ENCODE measurements around the gene GFOD1.

The GFOD1 gene

GRCh38 chr6:13478525-13478966 lies 8.9 kb downstream of the GFOD1 start:
- no peak overlapping the region for H3K4me3 ChIP-seq (ENCODE audit: low read depth, low read length)
- TF ChIP-seq, protein P1, sequence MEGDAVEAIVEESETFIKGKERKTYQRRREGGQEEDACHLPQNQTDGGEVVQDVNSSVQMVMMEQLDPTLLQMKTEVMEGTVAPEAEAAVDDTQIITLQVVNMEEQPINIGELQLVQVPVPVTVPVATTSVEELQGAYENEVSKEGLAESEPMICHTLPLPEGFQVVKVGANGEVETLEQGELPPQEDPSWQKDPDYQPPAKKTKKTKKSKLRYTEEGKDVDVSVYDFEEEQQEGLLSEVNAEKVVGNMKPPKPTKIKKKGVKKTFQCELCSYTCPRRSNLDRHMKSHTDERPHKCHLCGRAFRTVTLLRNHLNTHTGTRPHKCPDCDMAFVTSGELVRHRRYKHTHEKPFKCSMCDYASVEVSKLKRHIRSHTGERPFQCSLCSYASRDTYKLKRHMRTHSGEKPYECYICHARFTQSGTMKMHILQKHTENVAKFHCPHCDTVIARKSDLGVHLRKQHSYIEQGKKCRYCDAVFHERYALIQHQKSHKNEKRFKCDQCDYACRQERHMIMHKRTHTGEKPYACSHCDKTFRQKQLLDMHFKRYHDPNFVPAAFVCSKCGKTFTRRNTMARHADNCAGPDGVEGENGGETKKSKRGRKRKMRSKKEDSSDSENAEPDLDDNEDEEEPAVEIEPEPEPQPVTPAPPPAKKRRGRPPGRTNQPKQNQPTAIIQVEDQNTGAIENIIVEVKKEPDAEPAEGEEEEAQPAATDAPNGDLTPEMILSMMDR (IDR thresholded peaks at IDR 0.05; ENCODE audit: borderline replicate concordance, insufficient read depth, low read depth, low read length) = no peak

GRCh38 chr6:13474787-13475186 lies 12.6 kb downstream of the GFOD1 start:
- TF ChIP-seq, protein P1 (IDR thresholded peaks at IDR 0.05; ENCODE audit: borderline replicate concordance, insufficient read depth, low read depth, low read length) = no peak
- H3K4me3 ChIP-seq (ENCODE audit: low read depth, low read length) = no peak overlapping the region

DNA sequence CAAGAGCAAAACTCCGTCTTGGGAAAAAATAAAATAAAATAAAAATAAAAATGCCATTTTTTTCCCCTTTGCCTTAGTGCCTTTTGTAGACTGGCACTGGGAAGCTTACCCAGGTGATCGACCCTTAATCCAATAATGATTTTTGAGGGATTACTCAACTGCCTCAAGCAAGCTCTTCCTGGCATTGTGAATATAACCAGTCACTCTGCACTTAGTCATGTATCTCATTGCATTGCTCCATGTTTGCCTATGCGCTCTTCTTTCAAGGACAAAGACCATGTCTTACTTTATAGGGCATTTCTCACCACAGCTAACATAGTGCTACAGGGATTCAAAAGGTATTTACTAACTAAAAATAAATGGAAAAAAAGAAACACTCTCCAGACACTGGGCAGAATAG lies 13.0 kb downstream of the GFOD1 start:
- no peak overlapping the region for H3K4me3 ChIP-seq (ENCODE audit: low read depth, low read length)
- TF ChIP-seq, protein P1 (IDR thresholded peaks at IDR 0.05; ENCODE audit: borderline replicate concordance, insufficient read depth, low read depth, low read length) = no peak

DNA sequence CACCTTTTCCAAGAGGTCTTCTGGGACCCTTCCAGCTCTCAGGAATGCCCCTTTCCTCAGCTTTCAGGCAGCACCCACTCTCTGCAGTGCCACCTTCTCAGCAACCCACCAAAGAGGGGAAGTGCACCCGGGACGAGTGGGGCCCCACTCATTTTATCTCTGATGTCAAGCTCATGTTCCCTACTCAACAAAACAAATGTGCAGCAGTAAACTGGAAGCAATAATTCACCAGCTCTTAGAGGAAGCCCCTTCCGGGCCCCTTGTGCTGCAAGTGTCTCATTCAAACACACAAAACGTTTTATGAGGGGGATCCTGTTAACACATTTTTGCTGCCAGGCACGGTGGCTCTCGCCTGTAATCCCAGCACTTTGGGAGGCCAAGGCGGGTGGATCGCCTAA lies 13.6 kb downstream of the GFOD1 start:
- no peak overlapping the region for H3K4me3 ChIP-seq (ENCODE audit: low read depth, low read length)
- TF ChIP-seq, protein P1 (IDR thresholded peaks at IDR 0.05; ENCODE audit: borderline replicate concordance, insufficient read depth, low read depth, low read length) = no peak

DNA sequence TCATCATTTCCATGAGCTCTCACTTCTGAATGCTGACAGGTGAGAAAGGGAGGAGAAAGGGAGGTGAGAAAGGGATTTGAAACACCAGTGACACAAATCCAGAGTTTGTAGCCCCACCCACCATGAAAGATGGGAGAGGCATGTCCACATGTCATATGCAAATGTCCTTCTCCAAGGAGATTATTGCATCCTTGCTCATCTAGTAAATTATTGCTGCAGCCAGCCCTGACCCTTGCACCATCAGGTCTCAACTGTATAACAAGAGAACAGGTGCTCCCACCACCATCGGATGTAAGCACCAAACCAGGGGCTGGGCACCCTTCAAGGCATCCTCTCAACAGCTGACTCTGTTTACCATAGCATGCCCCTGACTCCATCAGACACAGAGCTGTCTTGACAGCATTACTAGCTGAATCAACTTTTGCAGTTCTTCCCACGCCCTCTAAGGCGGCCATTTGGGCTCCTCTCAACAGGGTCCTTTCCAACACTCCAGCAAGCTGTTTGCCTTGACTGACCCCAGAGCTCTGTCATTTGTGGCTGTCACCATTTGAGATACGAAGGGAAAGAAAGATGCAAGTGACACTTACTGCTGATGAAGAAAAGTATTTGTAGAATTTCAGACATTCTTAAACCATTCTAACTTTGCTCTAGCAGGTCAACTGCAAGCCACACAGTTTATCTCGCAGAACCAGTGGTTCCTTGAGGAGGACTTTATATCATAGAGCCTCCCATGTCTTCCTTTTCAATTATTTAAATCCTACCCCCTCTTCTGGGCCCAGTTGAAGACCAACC lies 14.2 kb downstream of the GFOD1 start:
- no peak overlapping the region for H3K4me3 ChIP-seq (ENCODE audit: low read depth, low read length)
- TF ChIP-seq, protein P1 (IDR thresholded peaks at IDR 0.05; ENCODE audit: borderline replicate concordance, insufficient read depth, low read depth, low read length) = no peak

DNA sequence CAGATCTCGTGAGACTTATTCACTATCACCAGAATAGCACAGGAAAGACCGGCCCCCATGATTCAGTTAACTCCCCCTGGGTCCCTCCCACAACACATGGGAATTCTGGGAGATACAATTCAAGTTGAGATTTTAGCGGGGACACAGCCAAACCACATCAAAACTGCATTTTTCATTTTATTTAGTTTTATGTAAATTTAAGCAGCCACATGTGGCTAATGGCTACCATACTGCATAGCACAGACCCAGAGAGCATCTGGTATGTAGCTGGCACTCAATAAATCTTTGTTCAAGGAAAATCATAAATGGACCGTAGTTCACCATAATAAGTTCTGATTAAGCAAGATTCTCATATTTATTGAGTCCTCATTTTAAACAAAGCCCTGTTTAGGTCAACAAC lies 15.3 kb downstream of the GFOD1 start:
- no peak overlapping the region for H3K4me3 ChIP-seq (ENCODE audit: low read depth, low read length)
- TF ChIP-seq, protein P1 (IDR thresholded peaks at IDR 0.05; ENCODE audit: borderline replicate concordance, insufficient read depth, low read depth, low read length) = no peak

DNA sequence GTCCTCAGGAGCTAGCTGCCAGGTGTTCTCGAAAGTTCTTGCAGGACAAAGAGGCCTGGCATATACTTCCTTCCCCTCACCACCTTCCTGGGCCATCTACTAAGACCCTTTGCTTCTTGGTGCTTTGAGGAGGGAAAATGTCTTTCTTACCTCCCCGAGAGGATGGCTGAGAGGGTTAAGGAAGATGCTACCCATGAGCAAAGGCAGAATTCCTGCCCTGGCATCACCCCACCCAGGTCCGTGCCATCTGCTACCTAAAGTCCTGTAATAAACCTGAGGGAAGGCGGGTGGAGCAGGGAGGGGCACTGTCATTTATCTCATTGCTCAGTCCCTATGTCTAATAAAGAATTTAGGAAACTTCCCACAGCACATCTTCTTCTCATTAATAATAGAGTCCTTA lies 16.2 kb downstream of the GFOD1 start:
- H3K4me3 ChIP-seq (ENCODE audit: low read depth, low read length) = no peak overlapping the region
- TF ChIP-seq, protein P1 (IDR thresholded peaks at IDR 0.05; ENCODE audit: borderline replicate concordance, insufficient read depth, low read depth, low read length) = no peak

Data from GM12875 (cell line).